Spleen (tissue), 7 donors: ENCODE measurements around the gene ZMIZ1.

Source experiments
- POLR2A ChIP-seq, 3 donors: fragments of 450-650 bp; IDR thresholded peaks; one replicate each; pipeline ENCODE4 v1.5.1; 2017; ENCODE audit warnings: antibody characterized with exemption in 3 of 3, mild to moderate bottlenecking in 1 of 3
- TF ChIP-seq, protein P1 (sequence below), 11 experiments: fragments of 200-600 bp in 7 of 11; fragments of 450-650 bp in 4 of 11; sonication (generic) in 4 of 11; IDR thresholded peaks in 8 of 11; conservative IDR thresholded peaks in 3 of 11; 1 replicate in 7 of 11; 2 replicates in 4 of 11; pipeline versions ENCODE4 v1.4.0 to v1.8.0; 2016 to 2021; ENCODE audit warnings: antibody characterized with exemption in 11 of 11, inconsistent platforms in 4 of 11, mild to moderate bottlenecking in 1 of 11
- donor health status: DM: no; HTN: no; CAD: no; lungs with moderate emphysema.
- donor health status: DM: no; HTN: no; CAD: no.
- donor health status: DM: no; HTN: no; CAD: no.

DNA sequence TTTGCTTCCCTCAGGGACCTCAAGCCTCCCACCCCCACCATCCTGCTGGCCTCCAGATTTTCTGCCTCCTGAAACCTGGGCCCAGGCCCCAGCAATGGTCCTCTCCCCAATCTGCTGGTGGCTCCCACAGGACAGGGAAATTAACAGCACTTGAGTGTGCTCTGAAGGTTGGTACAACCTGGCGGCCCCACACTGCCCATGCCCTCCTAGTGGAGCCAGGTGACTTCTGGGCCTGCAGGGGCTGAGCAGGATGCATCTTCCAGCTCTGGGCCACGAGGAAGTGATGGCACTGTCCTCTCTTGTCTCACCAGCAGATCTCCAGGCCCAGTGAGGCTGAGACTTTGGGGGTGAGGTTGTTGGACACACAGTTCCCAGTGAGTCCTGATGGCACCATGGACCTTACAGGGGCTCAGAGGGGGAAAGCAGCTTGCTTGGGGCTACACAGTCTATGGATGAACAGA is 3.6 kb upstream of the ZMIZ1 start:
- TF ChIP-seq, protein P1, sequence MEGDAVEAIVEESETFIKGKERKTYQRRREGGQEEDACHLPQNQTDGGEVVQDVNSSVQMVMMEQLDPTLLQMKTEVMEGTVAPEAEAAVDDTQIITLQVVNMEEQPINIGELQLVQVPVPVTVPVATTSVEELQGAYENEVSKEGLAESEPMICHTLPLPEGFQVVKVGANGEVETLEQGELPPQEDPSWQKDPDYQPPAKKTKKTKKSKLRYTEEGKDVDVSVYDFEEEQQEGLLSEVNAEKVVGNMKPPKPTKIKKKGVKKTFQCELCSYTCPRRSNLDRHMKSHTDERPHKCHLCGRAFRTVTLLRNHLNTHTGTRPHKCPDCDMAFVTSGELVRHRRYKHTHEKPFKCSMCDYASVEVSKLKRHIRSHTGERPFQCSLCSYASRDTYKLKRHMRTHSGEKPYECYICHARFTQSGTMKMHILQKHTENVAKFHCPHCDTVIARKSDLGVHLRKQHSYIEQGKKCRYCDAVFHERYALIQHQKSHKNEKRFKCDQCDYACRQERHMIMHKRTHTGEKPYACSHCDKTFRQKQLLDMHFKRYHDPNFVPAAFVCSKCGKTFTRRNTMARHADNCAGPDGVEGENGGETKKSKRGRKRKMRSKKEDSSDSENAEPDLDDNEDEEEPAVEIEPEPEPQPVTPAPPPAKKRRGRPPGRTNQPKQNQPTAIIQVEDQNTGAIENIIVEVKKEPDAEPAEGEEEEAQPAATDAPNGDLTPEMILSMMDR (IDR thresholded peaks at IDR 0.05 in 8 of 11, conservative IDR thresholded peaks at IDR 0.05 in 3 of 11), result no peak
- no peak for TF ChIP-seq POLR2A (IDR thresholded peaks at IDR 0.05)
